Activated CD4-positive, alpha-beta T cell treated with anti-CD3 and anti-CD28 coated beads, Interleukin-2, amount 50 U/mL, for 1 hour (primary cell): ENCODE measurements around the gene SNPH.
A peak's percentile ranks its signal among the peaks of the same experiment; 100 is the strongest.

Source experiments
- DNase-seq: peaks from one replicate; pipeline ENCODE4 v3.0.0-alpha.2; 2020

Gene SNPH

GRCh38 chr20:1307571-1307971, 41.5 kb downstream of the SNPH start:
- no peak for DNase-seq

DNA sequence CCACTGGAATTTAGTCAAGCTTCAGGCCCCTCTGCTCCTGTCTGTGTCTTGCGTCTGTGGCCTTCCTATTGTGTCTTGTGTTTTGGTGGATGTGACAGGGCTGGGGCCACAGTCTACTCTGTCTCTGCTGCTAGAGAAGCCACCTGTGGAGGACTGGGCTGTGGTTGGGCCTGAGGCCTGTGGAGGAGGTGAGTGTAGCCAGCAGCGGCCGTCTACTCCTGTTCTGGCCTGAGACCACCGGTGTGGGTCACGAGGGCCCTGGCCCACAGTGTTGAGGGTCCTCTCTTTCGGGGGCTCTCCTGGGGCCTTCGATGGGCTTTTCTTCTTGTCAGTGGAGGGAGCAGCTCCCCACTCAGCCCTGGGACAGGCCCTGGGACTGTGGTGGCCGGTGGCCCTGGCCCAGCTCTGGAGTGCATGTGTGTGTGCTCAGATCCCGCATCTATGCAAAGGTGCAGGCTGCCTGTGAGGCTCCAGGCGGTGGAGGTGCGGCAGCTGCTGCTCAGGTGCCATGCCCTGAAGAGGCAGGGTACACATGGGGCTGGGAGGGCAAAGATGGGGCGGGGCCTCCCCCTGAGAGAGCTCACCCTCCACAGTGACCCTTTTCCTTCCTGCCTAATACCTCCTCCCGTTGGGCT, 42.1 kb downstream of the SNPH start:
- no peak for DNase-seq

DNA sequence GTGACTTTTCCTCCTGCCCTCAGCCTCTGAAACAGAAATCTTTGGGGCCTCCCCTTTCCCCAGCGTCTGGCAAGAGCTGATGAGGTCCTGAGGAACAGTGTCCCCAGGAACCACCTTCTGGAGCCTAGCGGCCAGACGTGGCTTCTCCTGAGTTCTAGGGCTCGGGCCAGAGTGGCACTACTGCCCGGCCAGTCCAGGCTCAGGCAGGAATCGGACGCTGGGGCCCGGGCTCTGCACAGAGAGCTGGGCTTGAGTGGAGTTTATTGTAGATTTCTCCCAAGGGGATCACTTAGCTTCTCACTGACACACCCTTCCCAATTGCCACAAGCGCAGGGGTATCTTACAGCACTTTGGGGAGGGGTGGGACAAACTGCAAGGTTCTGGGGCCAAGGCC, 42.6 kb downstream of the SNPH start:
- no peak for DNase-seq

- no peak for DNase-seq
These were observed 43.3 kb downstream of the SNPH start for GRCh38 chr20:1309439-1309847.

DNA sequence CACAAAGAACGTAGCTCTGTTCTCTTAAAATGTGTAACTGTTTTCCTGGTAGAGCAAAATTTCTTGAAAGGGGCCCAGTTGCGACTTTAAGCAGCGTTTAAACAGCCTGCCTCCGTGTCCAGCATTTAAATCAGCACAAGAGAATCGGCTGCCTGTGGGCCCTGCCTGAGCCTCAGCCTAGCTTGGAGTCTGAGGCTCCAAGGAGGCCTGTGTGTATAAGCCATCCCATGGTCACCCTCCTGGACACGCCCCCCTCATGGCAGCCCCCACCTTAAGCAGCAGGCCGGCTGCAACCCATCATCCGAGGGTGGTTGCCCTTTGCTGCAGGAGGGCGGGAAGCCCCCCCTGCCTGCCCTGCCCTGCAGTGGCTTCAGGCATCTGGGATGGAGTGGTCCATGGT, 44.0 kb downstream of the SNPH start:
- DNase-seq, result no peak

GRCh38 chr20:1310506-1311190, 44.6 kb downstream of the SNPH start:
- no peak for DNase-seq

GRCh38 chr20:1312308-1312707, 46.2 kb downstream of the SNPH start:
- no peak for DNase-seq

- DNase-seq, result no peak
These were observed 46.8 kb downstream of the SNPH start for GRCh38 chr20:1312904-1313235.

DNA sequence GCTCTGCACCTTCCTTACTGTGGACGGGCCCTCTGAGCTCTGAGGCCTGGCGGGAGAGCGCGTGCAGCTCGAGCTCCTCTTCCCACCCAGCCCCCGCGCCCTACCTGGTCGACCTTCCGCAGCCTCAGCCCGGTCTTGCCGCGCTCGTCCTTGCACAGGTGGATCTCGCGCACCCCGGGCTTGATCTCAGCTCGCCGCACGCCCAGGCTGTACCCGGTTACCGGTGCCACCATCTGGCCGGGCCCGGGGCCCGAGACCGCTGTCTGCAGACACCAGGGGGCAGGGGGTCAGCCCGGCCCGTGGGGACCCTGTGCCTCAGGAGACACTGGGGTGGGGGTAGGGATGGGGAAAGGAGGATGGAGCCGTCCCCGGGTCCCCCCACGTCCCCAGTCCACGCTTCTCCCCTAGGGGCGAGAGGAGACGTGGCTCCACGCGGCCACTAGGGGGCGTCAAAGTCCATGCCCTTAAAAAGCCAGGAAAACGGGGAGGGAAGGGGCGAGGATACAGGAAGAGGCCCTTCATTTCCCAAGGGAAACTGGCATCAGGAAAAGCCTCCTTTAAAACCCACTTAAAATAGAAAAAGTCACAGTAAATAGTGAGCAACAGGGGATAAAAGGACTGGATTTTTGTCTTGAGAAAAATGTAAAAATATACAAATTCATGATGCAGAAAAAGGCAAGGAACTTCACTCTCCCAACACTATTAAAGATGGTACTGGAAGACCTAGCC, 47.3 kb downstream of the SNPH start:
- peak; percentile 66 for DNase-seq

DNA sequence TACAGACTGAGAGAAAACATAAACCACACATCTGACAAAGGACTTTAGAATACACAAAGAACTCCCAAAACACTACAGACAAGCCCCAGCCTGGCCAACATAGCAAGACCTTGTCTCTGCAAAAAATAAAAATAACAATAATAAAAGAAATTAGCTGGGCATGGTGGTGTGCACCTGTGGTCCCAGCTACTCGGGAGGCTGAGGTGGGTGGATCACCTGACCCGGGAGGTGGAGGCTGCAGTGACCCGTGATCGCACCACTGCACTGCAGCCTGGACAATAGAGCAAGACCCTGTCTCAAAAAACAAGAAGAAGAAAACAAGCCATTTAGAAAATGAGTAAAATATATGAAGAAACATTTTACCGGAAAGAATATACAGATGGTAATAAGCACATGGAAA, 49.7 kb downstream of the SNPH start:
- DNase-seq, result no peak

DNA sequence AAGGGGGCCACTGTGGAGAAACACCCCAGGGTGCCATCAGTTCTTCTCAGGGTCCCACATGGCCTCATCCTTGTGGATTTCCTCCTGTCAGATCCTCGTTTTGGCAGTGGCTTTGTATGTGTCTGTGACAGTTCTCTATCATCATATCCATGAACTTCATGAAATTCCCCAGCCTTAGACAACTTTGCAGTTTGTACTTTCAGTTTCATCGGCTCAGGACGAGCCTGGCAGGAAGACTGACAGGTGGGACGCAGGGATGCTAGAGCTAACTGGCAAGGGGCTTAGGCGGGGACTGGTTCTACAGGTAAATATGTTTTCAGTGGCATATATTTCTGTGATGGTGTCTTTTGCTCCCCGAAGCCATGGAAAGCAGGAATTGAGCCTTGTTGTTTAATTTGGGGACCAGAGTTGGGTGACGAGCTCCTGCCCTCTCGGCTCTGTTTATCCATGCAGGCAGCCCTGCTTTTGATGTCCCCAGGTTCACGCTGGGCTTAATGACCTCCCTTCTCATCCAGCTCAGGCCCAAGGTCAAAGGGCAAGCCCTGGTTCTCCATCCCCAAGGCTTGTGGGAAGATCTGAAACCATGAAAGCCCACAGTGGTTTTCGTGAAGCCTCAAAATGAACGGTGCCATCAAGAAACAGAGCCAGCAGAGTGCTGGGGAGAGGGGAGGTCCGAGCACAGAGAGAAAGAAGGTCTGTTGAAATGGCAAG, 51.6 kb downstream of the SNPH start:
- no peak for DNase-seq

DNA sequence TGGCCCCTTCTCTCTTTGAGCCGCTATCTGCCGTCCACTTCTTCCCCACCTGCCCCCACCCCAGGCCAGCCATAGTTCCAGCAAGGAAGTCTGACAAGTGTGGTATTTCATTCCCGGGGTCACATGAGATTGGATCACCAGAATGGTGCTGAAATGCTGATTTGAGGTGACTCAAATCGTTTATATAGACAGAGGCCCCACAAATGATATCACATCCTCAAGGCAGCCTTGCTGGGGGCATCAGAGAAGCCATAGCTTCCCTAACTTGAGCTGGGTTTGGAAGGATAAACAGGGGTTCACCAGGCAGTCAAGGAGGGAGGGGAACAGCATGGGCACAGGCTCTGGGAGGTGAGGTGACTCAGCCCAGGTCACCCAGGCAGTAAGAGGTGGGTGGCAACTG, 53.0 kb downstream of the SNPH start:
- DNase-seq, result no peak

DNA sequence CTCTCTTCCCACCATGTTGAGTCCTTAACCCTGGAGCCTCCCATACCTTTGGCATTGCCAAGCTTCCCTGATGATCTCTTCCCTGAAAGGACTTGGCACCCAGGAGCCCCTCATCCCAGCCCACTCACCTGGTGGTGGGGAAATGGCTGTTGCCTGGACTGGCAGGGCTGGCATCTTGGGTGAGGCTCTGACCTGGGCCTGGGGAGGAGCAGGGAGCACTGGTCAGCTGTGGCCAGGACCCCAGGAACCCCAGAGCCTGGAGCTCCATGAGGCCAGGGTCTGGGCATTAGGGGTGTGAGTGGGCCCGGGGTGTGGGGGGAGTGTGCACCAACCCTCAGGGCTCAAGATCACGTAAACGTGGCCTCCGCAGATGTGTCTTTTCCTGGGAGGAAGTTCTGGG, 53.4 kb downstream of the SNPH start:
- DNase-seq, result no peak

GRCh38 chr20:1320016-1320415, 53.9 kb downstream of the SNPH start:
- DNase-seq, result no peak

GRCh38 chr20:1320902-1321653, 55.0 kb downstream of the SNPH start:
- no peak for DNase-seq

DNA sequence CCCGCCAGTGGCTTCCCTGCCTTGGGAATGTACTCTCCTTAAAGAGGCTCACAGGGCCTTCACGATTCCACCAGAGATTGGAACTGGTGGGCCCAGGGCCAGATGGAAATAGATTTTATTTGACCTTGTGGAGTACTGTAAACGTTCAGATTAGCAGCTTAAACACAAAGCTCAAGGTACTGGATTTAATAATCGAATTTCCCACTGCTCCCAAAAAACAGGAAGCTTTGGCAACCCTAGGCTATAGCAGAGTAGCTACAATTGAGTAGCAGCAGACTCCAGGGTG, 55.5 kb downstream of the SNPH start:
- no peak for DNase-seq

GRCh38 chr20:1322511-1323245, 56.6 kb downstream of the SNPH start:
- no peak for DNase-seq

- DNase-seq, result no peak
These were observed 57.2 kb downstream of the SNPH start for GRCh38 chr20:1323256-1323655.

DNA sequence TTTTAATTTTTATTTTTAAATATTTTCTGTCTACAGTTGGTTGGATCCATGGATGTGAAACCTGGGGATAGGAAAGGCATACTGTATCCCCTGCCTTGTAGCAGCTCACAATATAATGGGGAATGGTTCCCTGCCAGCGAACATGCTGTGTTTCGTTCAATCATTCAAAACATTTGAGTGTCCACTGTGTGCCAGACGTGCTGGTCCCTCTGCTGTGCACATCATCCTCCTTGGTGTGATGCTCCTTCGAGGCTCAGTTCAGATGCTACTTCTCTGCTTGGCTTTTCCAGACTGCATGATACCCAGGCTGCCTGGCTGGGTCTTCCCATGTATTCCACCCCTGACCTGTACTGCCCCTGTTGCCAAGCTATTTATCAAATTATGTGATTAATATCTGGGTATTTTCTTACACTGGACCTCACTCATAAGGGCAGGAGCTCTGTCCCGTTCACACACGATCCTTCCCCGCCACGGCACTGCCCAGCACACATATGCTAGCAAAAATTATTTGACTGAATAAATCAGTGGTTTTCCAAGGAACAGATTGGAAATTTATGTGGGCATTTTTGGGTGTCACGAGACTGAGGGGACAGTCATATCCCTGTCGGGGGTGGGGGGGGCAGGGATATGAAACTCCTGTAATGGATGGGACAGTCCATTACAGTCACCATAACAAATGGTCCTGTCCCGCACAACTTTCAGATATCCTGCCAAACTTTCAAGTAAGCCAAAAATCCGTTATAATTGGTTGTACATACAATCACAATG, 57.9 kb downstream of the SNPH start:
- DNase-seq, result no peak

GRCh38 chr20:1324598-1325172, 58.6 kb downstream of the SNPH start:
- peak; percentile 47 for DNase-seq
